ENCODE measurements around the gene DNM1.

- TF ChIP-seq CTCF (IDR thresholded peaks at IDR 0.05) (no peak), POLR2A (IDR thresholded peaks at IDR 0.05) (no peak)
Measured at GRCh38 chr9:128203707-128204551, 750 bp downstream of the DNM1 start.

All from thyroid gland (tissue), 4 donors.